GM03348 (cell line): ENCODE results near the gene CPXM1.

Experiments
- DNase-seq: peaks from one replicate; pipeline ENCODE4 v3.0.0; 2012; ENCODE audit warnings: low spot score

CPXM1 gene

GRCh38 chr20:2763186-2763585, 37.2 kb downstream of the CPXM1 start:
- DNase-seq: no peak

- DNase-seq: no peak
Measured at GRCh38 chr20:2762578-2763131, 37.8 kb downstream of the CPXM1 start.

GRCh38 chr20:2761885-2762284, 38.5 kb downstream of the CPXM1 start:
- no peak for DNase-seq

GRCh38 chr20:2760952-2761305, 39.5 kb downstream of the CPXM1 start:
- no peak for DNase-seq

- no peak for DNase-seq
Measured at GRCh38 chr20:2760297-2760951, 40.0 kb downstream of the CPXM1 start.

GRCh38 chr20:2759603-2760296, 40.7 kb downstream of the CPXM1 start:
- DNase-seq: no peak

- no peak for DNase-seq
Measured at GRCh38 chr20:2759143-2759542, 41.3 kb downstream of the CPXM1 start.

GRCh38 chr20:2757969-2758368, 42.5 kb downstream of the CPXM1 start:
- DNase-seq: no peak

- DNase-seq: peak; percentile 2
Measured at GRCh38 chr20:2757001-2757400, 43.4 kb downstream of the CPXM1 start.

- peak; percentile 77 for DNase-seq
Measured at GRCh38 chr20:2756056-2756611, 44.3 kb downstream of the CPXM1 start.

- no peak for DNase-seq
Measured at GRCh38 chr20:2755451-2756055, 44.9 kb downstream of the CPXM1 start.

GRCh38 chr20:2754424-2754823, 46.0 kb downstream of the CPXM1 start:
- DNase-seq: no peak

GRCh38 chr20:2753461-2754040, 46.9 kb downstream of the CPXM1 start:
- no peak for DNase-seq

GRCh38 chr20:2752567-2753460, 47.6 kb downstream of the CPXM1 start:
- DNase-seq: peak; percentile 79

GRCh38 chr20:2751878-2752566, 48.4 kb downstream of the CPXM1 start:
- peak; percentile 76 for DNase-seq

GRCh38 chr20:2751347-2751877, 49.0 kb downstream of the CPXM1 start:
- no peak for DNase-seq

GRCh38 chr20:2750491-2751251, 49.8 kb downstream of the CPXM1 start:
- DNase-seq: peak; percentile 55

- DNase-seq: no peak
Measured at GRCh38 chr20:2749951-2750490, 50.4 kb downstream of the CPXM1 start.

GRCh38 chr20:2749343-2749950, 51.0 kb downstream of the CPXM1 start:
- DNase-seq: no peak
